Erythroblast (primary cell): Measurements from ENCODE around the gene CCNF.

Source experiments
- GATA1 ChIP-seq: IDR thresholded peaks from 2 replicates; pipeline ENCODE4 v1.6.1; 2011; ENCODE audit warnings: low read depth, mild to moderate bottlenecking, control low read depth, low read length, moderate library complexity
- POLR2A ChIP-seq: IDR thresholded peaks from 2 replicates; pipeline ENCODE4 v1.6.1; 2011; ENCODE audit warnings: mild to moderate bottlenecking, low read length

- TF ChIP-seq POLR2A (no peak), GATA1 (no peak)
Observed at GRCh38 chr16:2507665-2508064, 78.4 kb downstream of the CCNF start.
